GM20000 (cell line): ENCODE measurements around the gene NCOA1.
"Not testable (repeated sequence)": the region's sequence is repeated elsewhere in the genome, so short reads cannot be mapped to it uniquely, and the experiment has no call there.

Source experiments
- DNase-seq: peaks from one replicate; pipeline ENCODE4 v3.0.0; 2012; ENCODE audit warnings: low spot score
- CTCF ChIP-seq: IDR thresholded peaks from 2 replicates; pipeline ENCODE4 v1.5.1; 2012; ENCODE audit warnings: mild to moderate bottlenecking, control low read depth; ENCODE audit errors: extremely low read depth, missing control alignments

The NCOA1 gene

DNA sequence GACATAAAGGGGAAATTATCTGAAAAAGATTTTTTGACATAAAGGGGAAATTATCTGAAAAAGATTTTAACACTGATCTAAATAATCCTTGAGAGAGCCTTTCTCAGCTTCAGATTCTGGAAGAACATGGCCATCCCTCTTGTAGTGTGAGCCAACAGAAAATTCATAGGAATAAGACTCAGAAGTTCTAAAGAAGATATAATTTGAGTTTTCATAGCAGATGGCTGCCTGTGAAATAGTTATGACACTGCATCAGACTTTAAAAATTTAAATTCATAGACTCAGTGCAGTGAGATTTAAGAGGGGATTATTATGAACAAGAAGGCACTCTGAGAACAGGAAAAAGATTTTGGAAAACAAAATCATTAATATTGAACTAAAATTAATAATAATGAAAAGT, 50.6 kb downstream of the NCOA1 start:
- no peak for TF ChIP-seq CTCF
- DNase-seq: no peak

GRCh38 chr2:24542269-24542872, 51.3 kb downstream of the NCOA1 start:
- DNase-seq: no peak
- TF ChIP-seq CTCF: no peak

DNA sequence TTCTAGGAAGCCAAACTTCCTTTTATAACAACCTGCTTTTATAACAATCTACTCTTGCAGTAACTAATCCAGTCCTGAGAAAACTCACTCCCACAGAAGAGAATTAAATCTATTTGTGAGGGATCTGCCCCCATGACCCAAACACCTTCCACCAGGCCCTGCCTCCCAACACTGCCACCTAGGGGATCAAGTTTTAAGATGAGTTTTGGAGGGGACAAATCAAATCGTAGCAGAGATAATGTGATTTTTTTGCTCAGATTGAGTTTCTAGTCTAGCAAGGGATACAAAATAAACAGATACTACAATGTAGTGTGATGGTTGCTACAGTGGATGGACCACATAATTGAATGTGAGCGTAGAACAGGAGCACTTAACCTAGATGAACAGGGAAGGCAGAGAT, 52.2 kb downstream of the NCOA1 start:
- DNase-seq: no peak
- TF ChIP-seq CTCF: no peak

DNA sequence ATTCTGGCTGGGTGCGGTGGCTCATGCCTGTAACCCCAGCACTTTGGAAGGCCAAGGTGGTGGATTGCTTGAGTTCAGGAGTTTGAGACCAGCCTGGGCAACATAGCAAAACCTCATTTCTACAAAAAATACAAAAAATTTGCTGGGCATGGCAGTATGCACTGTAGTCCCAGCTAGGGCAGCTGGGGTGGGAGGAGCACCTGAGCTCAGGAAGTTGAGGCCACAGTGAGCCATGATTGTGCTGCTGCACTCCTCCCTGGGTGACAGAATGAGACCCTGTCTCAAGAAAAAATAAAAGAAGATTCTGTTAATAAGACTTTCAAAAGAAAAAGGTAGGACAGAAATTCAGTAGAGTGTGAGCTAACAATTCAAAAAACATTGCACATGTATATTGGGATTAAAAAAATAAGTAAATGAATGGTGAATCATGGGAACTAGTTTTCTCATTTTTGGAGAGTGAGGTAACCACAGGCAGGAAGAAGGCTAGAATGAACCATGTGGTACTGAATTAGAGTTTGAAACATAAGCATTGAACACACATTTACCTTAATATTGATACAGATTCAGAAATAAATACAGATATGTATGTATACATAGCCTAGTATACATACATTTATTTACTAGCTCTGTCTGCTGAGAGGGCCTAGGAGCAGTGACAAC, 53.5 kb downstream of the NCOA1 start:
- no peak for DNase-seq
- no peak for TF ChIP-seq CTCF

DNA sequence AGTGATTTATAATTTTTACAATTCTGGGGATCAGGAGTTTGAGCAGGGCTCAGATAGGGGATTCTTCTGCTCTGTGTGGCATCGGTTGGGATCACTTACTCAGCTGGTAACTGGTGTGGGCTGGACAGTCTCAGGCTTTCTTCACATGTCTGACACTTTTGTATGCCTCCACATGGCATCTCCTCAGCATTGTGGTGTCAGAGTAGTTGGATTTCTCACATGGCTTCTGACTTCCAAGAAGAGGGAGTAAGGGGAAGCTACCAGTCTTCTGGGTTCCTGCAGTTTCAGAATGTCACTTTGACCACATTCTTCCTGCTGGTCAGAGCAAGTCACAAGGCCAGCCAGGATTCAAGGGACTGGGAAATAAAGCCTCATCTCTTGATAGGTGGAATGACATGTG, 55.6 kb downstream of the NCOA1 start:
- DNase-seq: no peak
- TF ChIP-seq CTCF: no peak

GRCh38 chr2:24548058-24548457, 57.0 kb downstream of the NCOA1 start:
- no peak for DNase-seq
- no peak for TF ChIP-seq CTCF

DNA sequence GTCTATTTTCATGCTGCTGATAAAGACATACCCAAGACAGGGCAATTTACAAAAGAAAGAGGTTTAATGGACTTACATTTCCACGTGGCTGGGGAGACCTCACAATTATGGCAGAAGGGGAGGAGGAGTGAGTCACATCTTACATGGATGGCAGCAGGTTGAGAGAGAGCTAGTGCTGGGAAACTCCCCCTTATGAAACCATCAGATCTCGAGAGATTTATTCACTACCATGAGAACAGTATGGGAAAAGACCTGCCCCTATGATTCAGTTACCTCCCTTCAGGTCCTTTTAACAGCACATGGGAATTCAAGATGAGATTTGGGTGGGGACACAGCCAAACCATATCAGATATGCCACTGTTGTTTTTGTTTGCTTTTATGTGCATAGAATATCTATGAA, 59.2 kb downstream of the NCOA1 start:
- not testable (repeated sequence) for DNase-seq

DNA sequence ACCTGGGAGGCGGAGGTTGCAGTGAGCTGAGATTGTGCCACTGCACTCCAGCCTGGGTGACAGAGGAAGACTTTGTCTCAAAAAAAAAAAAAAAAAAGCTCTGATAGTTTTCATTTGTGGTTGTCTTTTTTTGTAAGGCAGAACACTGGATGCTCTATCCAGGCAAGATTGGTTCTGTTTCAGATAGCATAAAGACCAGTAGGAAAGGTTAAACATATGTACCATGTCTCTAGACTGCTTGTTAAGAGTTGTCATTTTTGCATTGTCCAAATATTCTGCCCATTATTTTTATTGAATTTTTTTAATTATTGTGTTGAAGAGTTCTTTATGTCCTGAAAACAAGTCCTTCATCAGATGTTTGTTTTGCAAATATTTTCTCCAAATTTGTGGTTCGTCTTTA, 60.0 kb downstream of the NCOA1 start:
- no peak for DNase-seq
- TF ChIP-seq CTCF: no peak
